IPS-15b (cell line): ENCODE measurements around the gene ABHD12.

ENCODE experiments used
- H3K27me3 ChIP-seq: one replicate; pipeline ENCODE4 v1.6.1; 2013; ENCODE audit warnings: low read length; ENCODE audit not compliant: control insufficient read depth, insufficient read depth
- H3K36me3 ChIP-seq: one replicate; pipeline ENCODE4 v1.6.1; 2013; ENCODE audit warnings: low read length; ENCODE audit not compliant: control insufficient read depth, insufficient read depth
- H3K4me1 ChIP-seq: one replicate; pipeline ENCODE4 v1.6.1; 2013; ENCODE audit warnings: mild to moderate bottlenecking, low read length; ENCODE audit not compliant: control insufficient read depth, insufficient read depth
- H3K4me3 ChIP-seq: one replicate; pipeline ENCODE4 v1.5.1; 2013; ENCODE audit warnings: low read depth, low read length
- H3K9ac ChIP-seq: one replicate; pipeline ENCODE4 v1.6.1; 2013; ENCODE audit warnings: low read depth, mild to moderate bottlenecking, low read length
- H3K9me3 ChIP-seq: one replicate; pipeline ENCODE4 v1.6.1; 2013; ENCODE audit warnings: mild to moderate bottlenecking, low read length; ENCODE audit not compliant: control insufficient read depth, insufficient read depth

ABHD12 gene

GRCh38 chr20:25306991-25307903 is 83.4 kb downstream of the ABHD12 start:
- Histone ChIP-seq H3K27me3 (no peaks in the 10 kb centered on the region), H3K9ac (no peak overlapping the region), H3K9me3 (no peaks in the 10 kb centered on the region), H3K4me1 (no peaks in the 10 kb centered on the region), H3K36me3 (peaks cover 4% of the 10 kb centered on the region), H3K4me3 (no peak overlapping the region)

- no peak overlapping the region for H3K9ac ChIP-seq
- H3K4me3 ChIP-seq: no peak overlapping the region
- H3K4me1 ChIP-seq: no peaks in the 10 kb centered on the region
- peaks cover 10% of the 10 kb centered on the region for H3K36me3 ChIP-seq
- no peaks in the 10 kb centered on the region for H3K9me3 ChIP-seq
- no peaks in the 10 kb centered on the region for H3K27me3 ChIP-seq
Observed at GRCh38 chr20:25304025-25304549, 86.5 kb downstream of the ABHD12 start.

GRCh38 chr20:25303292-25304024 is 87.2 kb downstream of the ABHD12 start:
- Histone ChIP-seq H3K36me3 (peaks cover 10% of the 10 kb centered on the region), H3K4me3 (no peak overlapping the region), H3K9me3 (no peaks in the 10 kb centered on the region), H3K27me3 (no peaks in the 10 kb centered on the region), H3K9ac (no peak overlapping the region), H3K4me1 (no peaks in the 10 kb centered on the region)

GRCh38 chr20:25302596-25302995 is 88.0 kb downstream of the ABHD12 start:
- no peak overlapping the region for H3K9ac ChIP-seq
- H3K9me3 ChIP-seq: no peaks in the 10 kb centered on the region
- peaks cover 10% of the 10 kb centered on the region for H3K36me3 ChIP-seq
- H3K4me1 ChIP-seq: no peaks in the 10 kb centered on the region
- H3K4me3 ChIP-seq: no peak overlapping the region
- H3K27me3 ChIP-seq: no peaks in the 10 kb centered on the region

- Histone ChIP-seq H3K4me1 (no peaks in the 10 kb centered on the region), H3K27me3 (no peaks in the 10 kb centered on the region), H3K9ac (no peak overlapping the region), H3K4me3 (no peak overlapping the region), H3K9me3 (no peaks in the 10 kb centered on the region), H3K36me3 (peaks cover 10% of the 10 kb centered on the region)
Observed at GRCh38 chr20:25301357-25301920, 89.2 kb downstream of the ABHD12 start.

GRCh38 chr20:25300496-25301170 is 90.0 kb downstream of the ABHD12 start:
- Histone ChIP-seq H3K9me3 (no peaks in the 10 kb centered on the region), H3K9ac (no peak overlapping the region), H3K27me3 (no peaks in the 10 kb centered on the region)

GRCh38 chr20:25299806-25300205 is 90.8 kb downstream of the ABHD12 start:
- H3K9me3 ChIP-seq: no peaks in the 10 kb centered on the region
- no peaks in the 10 kb centered on the region for H3K4me1 ChIP-seq
- H3K27me3 ChIP-seq: no peaks in the 10 kb centered on the region
- H3K36me3 ChIP-seq: peaks cover 10% of the 10 kb centered on the region
- no peak overlapping the region for H3K9ac ChIP-seq
- no peak overlapping the region for H3K4me3 ChIP-seq

More at GRCh38 chr20:25300496-25301170, 90.0 kb downstream of the ABHD12 start:
- Histone ChIP-seq H3K36me3 (peaks cover 10% of the 10 kb centered on the region), H3K4me3 (no peak overlapping the region), H3K4me1 (no peaks in the 10 kb centered on the region)

- Histone ChIP-seq H3K4me3 (no peak overlapping the region), H3K4me1 (no peaks in the 10 kb centered on the region), H3K27me3 (no peaks in the 10 kb centered on the region), H3K9me3 (no peaks in the 10 kb centered on the region), H3K36me3 (peaks cover 7% of the 10 kb centered on the region), H3K9ac (no peak overlapping the region)
Observed at GRCh38 chr20:25297141-25297905, 93.3 kb downstream of the ABHD12 start.

- Histone ChIP-seq H3K9me3 (no peaks in the 10 kb centered on the region), H3K9ac (no peak overlapping the region), H3K4me3 (no peak overlapping the region), H3K27me3 (no peaks in the 10 kb centered on the region), H3K36me3 (peaks cover 4% of the 10 kb centered on the region), H3K4me1 (no peaks in the 10 kb centered on the region)
Observed at GRCh38 chr20:25296094-25297093, 94.2 kb downstream of the ABHD12 start.
